Hippocampal formation (tissue), 2 donors: ENCODE measurements around the gene SMOC2.
"Not testable (repeated sequence)": the region's sequence is repeated elsewhere in the genome, so short reads cannot be mapped to it uniquely, and the experiment has no call there.

ENCODE experiments used
- DNase-seq, 2 donors: peaks; one replicate each; lab custom pipeline; 2025; lab: John Stamatoyannopoulos, UW

Gene SMOC2

GRCh38 chr6:168517742-168518347 lies 76.9 kb downstream of the SMOC2 start:
- DNase-seq = no peak

GRCh38 chr6:168518348-168518745 lies 77.4 kb downstream of the SMOC2 start:
- DNase-seq = no peak

- no peak for DNase-seq
Measured at GRCh38 chr6:168518867-168519266, 77.9 kb downstream of the SMOC2 start.

GRCh38 chr6:168520233-168520632 lies 79.2 kb downstream of the SMOC2 start:
- DNase-seq = no peak

- DNase-seq = no peak
Measured at GRCh38 chr6:168524571-168525001, 83.6 kb downstream of the SMOC2 start.

GRCh38 chr6:168525114-168525513 lies 84.1 kb downstream of the SMOC2 start:
- DNase-seq = no peak

GRCh38 chr6:168525926-168526630 lies 85.1 kb downstream of the SMOC2 start:
- DNase-seq = no peak

- no peak for DNase-seq
Measured at GRCh38 chr6:168526841-168527281, 85.9 kb downstream of the SMOC2 start.

- DNase-seq = no peak
Measured at GRCh38 chr6:168527451-168528210, 86.6 kb downstream of the SMOC2 start.

- no peak for DNase-seq
Measured at GRCh38 chr6:168528474-168529095, 87.6 kb downstream of the SMOC2 start.

- DNase-seq = no peak
Measured at GRCh38 chr6:168529214-168529613, 88.2 kb downstream of the SMOC2 start.

- DNase-seq = no peak
Measured at GRCh38 chr6:168530653-168531071, 89.7 kb downstream of the SMOC2 start.

- no peak for DNase-seq
Measured at GRCh38 chr6:168532070-168532469, 91.1 kb downstream of the SMOC2 start.

- no peak for DNase-seq
Measured at GRCh38 chr6:168533414-168533813, 92.4 kb downstream of the SMOC2 start.

GRCh38 chr6:168534265-168534664 lies 93.3 kb downstream of the SMOC2 start:
- no peak for DNase-seq

GRCh38 chr6:168535711-168536110 lies 94.7 kb downstream of the SMOC2 start:
- no peak for DNase-seq

- DNase-seq = no peak
Measured at GRCh38 chr6:168536196-168536595, 95.2 kb downstream of the SMOC2 start.

- no peak for DNase-seq
Measured at GRCh38 chr6:168536665-168537539, 95.9 kb downstream of the SMOC2 start.

- DNase-seq = no peak
Measured at GRCh38 chr6:168537540-168537884, 96.5 kb downstream of the SMOC2 start.

- not testable (repeated sequence) for DNase-seq
Measured at GRCh38 chr6:168538188-168538891, 97.4 kb downstream of the SMOC2 start.
